NCI-H2029 (cell line): ENCODE measurements around the gene ARMH3.
"Not testable (repeated sequence)": the region's sequence is repeated elsewhere in the genome, so short reads cannot be mapped to it uniquely, and the experiment has no call there.

Experiments used
- DNase-seq: peaks from one replicate; lab custom pipeline; 2025; lab: John Stamatoyannopoulos, UW

ARMH3 gene

GRCh38 chr10:101980677-101981076 lies 75.3 kb downstream of the ARMH3 start:
- DNase-seq: not testable (repeated sequence)

GRCh38 chr10:101974091-101974971 lies 81.6 kb downstream of the ARMH3 start:
- no peak for DNase-seq

- no peak for DNase-seq
These were observed 83.2 kb downstream of the ARMH3 start for GRCh38 chr10:101972761-101973160.

- DNase-seq: no peak
These were observed 86.5 kb downstream of the ARMH3 start for GRCh38 chr10:101969412-101969922.

GRCh38 chr10:101968940-101969321 lies 87.0 kb downstream of the ARMH3 start:
- DNase-seq: no peak

GRCh38 chr10:101968286-101968939 lies 87.6 kb downstream of the ARMH3 start:
- DNase-seq: no peak

GRCh38 chr10:101967713-101968112 lies 88.3 kb downstream of the ARMH3 start:
- no peak for DNase-seq

GRCh38 chr10:101967119-101967518 lies 88.9 kb downstream of the ARMH3 start:
- no peak for DNase-seq

- no peak for DNase-seq
These were observed 90.8 kb downstream of the ARMH3 start for GRCh38 chr10:101965075-101965765.

GRCh38 chr10:101961591-101962498 lies 94.1 kb downstream of the ARMH3 start:
- no peak for DNase-seq

- no peak for DNase-seq
These were observed 95.0 kb downstream of the ARMH3 start for GRCh38 chr10:101960879-101961395.

GRCh38 chr10:101959346-101959916 lies 96.5 kb downstream of the ARMH3 start:
- DNase-seq: no peak

GRCh38 chr10:101958691-101959090 lies 97.3 kb downstream of the ARMH3 start:
- no peak for DNase-seq

- DNase-seq: no peak
These were observed 99.1 kb downstream of the ARMH3 start for GRCh38 chr10:101956898-101957297.

GRCh38 chr10:101956117-101956516 lies 99.9 kb downstream of the ARMH3 start:
- DNase-seq: no peak

- no peak for DNase-seq
These were observed 103.8 kb downstream of the ARMH3 start for GRCh38 chr10:101952191-101952590.

GRCh38 chr10:101950213-101950612 lies 105.8 kb downstream of the ARMH3 start:
- no peak for DNase-seq

- no peak for DNase-seq
These were observed 114.1 kb downstream of the ARMH3 start for GRCh38 chr10:101941871-101942270.

- DNase-seq: no peak
These were observed 115.1 kb downstream of the ARMH3 start for GRCh38 chr10:101940916-101941315.

GRCh38 chr10:101939729-101940128 lies 116.2 kb downstream of the ARMH3 start:
- no peak for DNase-seq
